Epithelial cell of esophagus (primary cell): Measurements from ENCODE around the gene TBRG4.
A peak's percentile ranks its signal among the peaks of the same experiment; 100 is the strongest.

ENCODE experiments used
- DNase-seq: peaks from one replicate; pipeline ENCODE4 v3.0.0; 2010; ENCODE audit warnings: low read depth
- H3K4me3 ChIP-seq: 2 replicates; pipeline ENCODE4 v1.5.1; 2011; ENCODE audit warnings: mild to moderate bottlenecking, low read length, control low read depth
- TF ChIP-seq, protein P1 (sequence below): IDR thresholded peaks from 2 replicates; pipeline ENCODE4 v1.5.1; 2011; ENCODE audit warnings: low read depth, mild to moderate bottlenecking, low read length, control low read depth, inconsistent platforms; ENCODE audit not compliant: insufficient read depth; ENCODE audit errors: missing control alignments

TBRG4 gene

DNA sequence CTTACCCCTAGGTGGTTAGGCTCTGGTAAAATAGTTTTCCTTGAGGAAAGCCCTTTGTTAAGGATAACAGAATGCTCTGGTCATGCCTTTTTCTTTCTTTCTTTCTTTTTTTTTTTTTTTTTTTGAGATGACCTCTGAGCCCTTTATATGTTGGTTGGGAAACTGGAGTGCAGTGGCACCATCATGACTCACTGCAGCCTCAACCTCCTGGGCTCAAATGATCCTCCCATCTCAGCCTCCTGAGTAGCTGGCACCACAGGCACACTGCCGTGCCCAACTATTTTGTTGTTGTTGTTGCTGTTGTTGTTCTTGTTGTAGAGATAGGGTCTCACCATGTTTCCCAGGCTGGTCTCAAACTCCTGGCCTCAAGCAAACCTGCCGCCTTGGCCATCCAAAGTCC is 50.1 kb downstream of the TBRG4 start:
- no peak for DNase-seq
- H3K4me3 ChIP-seq = no peak overlapping the region
- TF ChIP-seq, protein P1, sequence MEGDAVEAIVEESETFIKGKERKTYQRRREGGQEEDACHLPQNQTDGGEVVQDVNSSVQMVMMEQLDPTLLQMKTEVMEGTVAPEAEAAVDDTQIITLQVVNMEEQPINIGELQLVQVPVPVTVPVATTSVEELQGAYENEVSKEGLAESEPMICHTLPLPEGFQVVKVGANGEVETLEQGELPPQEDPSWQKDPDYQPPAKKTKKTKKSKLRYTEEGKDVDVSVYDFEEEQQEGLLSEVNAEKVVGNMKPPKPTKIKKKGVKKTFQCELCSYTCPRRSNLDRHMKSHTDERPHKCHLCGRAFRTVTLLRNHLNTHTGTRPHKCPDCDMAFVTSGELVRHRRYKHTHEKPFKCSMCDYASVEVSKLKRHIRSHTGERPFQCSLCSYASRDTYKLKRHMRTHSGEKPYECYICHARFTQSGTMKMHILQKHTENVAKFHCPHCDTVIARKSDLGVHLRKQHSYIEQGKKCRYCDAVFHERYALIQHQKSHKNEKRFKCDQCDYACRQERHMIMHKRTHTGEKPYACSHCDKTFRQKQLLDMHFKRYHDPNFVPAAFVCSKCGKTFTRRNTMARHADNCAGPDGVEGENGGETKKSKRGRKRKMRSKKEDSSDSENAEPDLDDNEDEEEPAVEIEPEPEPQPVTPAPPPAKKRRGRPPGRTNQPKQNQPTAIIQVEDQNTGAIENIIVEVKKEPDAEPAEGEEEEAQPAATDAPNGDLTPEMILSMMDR = no peak

DNA sequence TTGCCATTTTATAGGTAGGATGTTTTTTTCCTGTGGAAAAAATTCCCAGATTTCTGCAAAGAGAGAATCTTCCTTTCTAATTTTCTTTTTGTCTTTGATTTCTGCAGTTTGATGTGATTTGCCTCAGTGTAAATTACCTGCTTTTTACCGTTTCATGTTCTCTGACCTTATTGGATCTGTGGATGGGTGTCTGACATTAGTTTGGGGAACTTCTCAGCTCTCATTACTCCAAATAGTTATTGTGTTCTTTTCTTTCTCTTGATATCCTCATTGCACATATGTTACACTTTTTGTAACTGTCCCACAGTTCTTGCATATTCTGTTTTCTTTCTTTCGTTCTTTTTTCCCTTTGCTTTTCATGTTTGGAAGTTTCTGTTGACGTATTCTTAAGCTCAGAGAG is 51.2 kb downstream of the TBRG4 start:
- no peak overlapping the region for H3K4me3 ChIP-seq
- no peak for DNase-seq
- TF ChIP-seq, protein P1 = no peak

GRCh38 chr7:45057878-45058277 is 53.6 kb downstream of the TBRG4 start:
- no peak overlapping the region for H3K4me3 ChIP-seq
- peak; percentile 35 for DNase-seq
- TF ChIP-seq, protein P1 = no peak

DNA sequence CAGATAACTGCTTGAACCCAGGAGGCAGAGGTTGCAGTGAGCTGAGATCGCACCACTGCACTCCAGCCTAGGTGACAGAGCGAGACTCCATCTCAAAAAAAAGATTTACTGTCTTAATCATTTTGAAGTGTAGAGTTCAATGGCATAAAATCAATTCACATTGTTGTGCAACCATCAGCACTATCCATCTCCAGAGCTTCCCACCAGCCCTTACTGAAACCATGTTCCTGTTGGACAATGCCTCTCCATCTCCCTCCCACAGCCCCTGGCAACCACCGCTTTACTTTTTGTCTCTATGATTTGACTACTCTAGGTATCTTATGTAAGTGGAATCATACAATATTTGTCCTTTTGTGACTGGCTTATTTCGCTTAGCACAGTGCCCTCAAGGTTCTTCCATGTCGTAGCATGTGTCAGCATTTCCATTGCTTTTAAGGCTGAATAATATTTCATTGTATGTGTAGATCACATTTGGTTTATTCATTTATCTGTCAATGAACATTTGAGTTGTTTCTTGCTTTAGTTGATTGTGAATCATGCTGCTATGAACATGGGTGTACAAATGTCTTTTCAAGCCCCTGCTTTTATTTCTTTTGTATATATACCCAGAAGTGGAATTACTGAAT is 55.8 kb downstream of the TBRG4 start:
- TF ChIP-seq, protein P1 = no peak
- H3K4me3 ChIP-seq = no peak overlapping the region
- no peak for DNase-seq

DNA sequence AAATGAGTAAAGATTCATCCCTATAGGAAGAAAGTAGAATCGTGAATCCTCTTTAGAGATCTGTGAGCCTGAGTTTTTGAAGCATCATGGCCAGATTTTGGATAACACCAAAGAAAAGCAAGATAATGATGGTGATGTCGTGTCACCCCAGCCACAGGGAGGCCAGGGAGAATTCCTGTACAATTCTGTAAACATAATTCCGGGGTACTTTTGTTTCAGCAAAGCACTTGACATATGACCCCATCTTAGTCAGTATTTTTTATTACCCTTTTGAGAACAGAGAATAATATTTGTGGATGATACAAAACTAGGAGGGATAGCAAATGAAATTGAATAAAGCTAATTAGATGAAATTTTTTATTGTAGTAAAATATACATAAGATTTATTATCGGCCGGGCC is 56.5 kb downstream of the TBRG4 start:
- TF ChIP-seq, protein P1 = no peak
- no peak for DNase-seq
- no peak overlapping the region for H3K4me3 ChIP-seq

GRCh38 chr7:45054442-45054841 is 57.1 kb downstream of the TBRG4 start:
- no peak overlapping the region for H3K4me3 ChIP-seq
- no peak for DNase-seq
- TF ChIP-seq, protein P1 = no peak

- no peak for DNase-seq
- TF ChIP-seq, protein P1 = no peak
- H3K4me3 ChIP-seq = no peak overlapping the region
These were observed 57.6 kb downstream of the TBRG4 start for GRCh38 chr7:45053941-45054340.
